SU-DHL-6 (cell line): ENCODE results near the gene REXO4.

Experiments used
- H2AFZ ChIP-seq: fragments of 200-600 bp; sonication (generic); 2 replicates; pipeline ENCODE4 v1.6.1; 2014; ENCODE audit warnings: low read depth, mild to moderate bottlenecking, moderate library complexity, mixed read lengths, antibody characterized with exemption, low read length; ENCODE audit not compliant: severe bottlenecking
- H3F3A ChIP-seq: fragments of 200-600 bp; shearing (Covaris generic); 2 replicates; pipeline ENCODE4 v1.6.0; 2016; ENCODE audit warnings: antibody characterized with exemption, mild to moderate bottlenecking; ENCODE audit not compliant: insufficient read depth
- H3K27ac ChIP-seq: fragments of 200-600 bp; sonication (generic); 2 replicates; pipeline ENCODE4 v1.5.1; 2016; ENCODE audit warnings: low read depth, mild to moderate bottlenecking, low read length, moderate library complexity, mixed read lengths
- H3K27me3 ChIP-seq: fragments of 200-600 bp; sonication (generic), shearing (Covaris generic); 2 replicates; pipeline ENCODE4 v1.6.0; 2014; ENCODE audit warnings: mild to moderate bottlenecking, low read length
- H3K36me3 ChIP-seq: fragments of 200-600 bp; sonication (generic); 2 replicates; pipeline ENCODE4 v1.6.1; 2014; ENCODE audit warnings: mild to moderate bottlenecking, low read length, mixed read lengths
- H3K4me2 ChIP-seq: fragments of 300-600, 200-600 bp; shearing (Covaris generic), sonication (generic); 2 replicates; pipeline ENCODE4 v1.6.0; 2014; ENCODE audit warnings: low read length, low read depth, mild to moderate bottlenecking; ENCODE audit not compliant: poor library complexity, severe bottlenecking
- H3K4me3 ChIP-seq: fragments of 200-600 bp; sonication (generic); 2 replicates; pipeline ENCODE4 v1.5.1; 2014; ENCODE audit warnings: antibody characterized with exemption, low read length, mild to moderate bottlenecking, mixed read lengths; ENCODE audit not compliant: insufficient read depth, poor library complexity, severe bottlenecking
- H3K79me2 ChIP-seq: fragments of 200-600 bp; sonication (generic); 2 replicates; pipeline ENCODE4 v1.6.1; 2014; ENCODE audit warnings: mild to moderate bottlenecking, low read length, moderate library complexity; ENCODE audit not compliant: insufficient read depth
- H3K9ac ChIP-seq: fragments of 200-600 bp; sonication (generic); 2 replicates; pipeline ENCODE4 v1.7.0; 2014; ENCODE audit warnings: mild to moderate bottlenecking, low read length
- H3K9me2 ChIP-seq: fragments of 200-600 bp; sonication (generic); replicated peaks from 2 replicates; pipeline ENCODE4 v1.6.1; 2014; ENCODE audit warnings: low read length; ENCODE audit not compliant: insufficient read depth
- H3K9me3 ChIP-seq: fragments of 200-600 bp; sonication (generic); 2 replicates; pipeline ENCODE4 v1.6.1; 2014; ENCODE audit warnings: low read length, mixed read lengths; ENCODE audit not compliant: insufficient read depth
- H4K20me1 ChIP-seq: fragments of 200-600 bp; sonication (generic); 2 replicates; pipeline ENCODE4 v1.6.1; 2014; ENCODE audit warnings: low read depth, mild to moderate bottlenecking, antibody characterized with exemption, low read length, moderate library complexity, mixed read lengths
- EZH2phosphoT487 ChIP-seq: fragments of 200-600 bp; sonication (generic), shearing (Covaris generic); conservative IDR thresholded peaks from 2 replicates; pipeline ENCODE4 v1.6.1; 2018; ENCODE audit warnings: mild to moderate bottlenecking, antibody characterized with exemption, low read length, moderate library complexity, mixed read lengths
- TF ChIP-seq, protein P1 (sequence below): fragments of 200-600 bp; sonication (generic); IDR thresholded peaks from one replicate; pipeline ENCODE4 v1.5.1; 2017; ENCODE audit warnings: antibody characterized with exemption, mild to moderate bottlenecking, low read length, moderate library complexity; ENCODE audit not compliant: insufficient read depth, poor library complexity, severe bottlenecking

REXO4 gene

DNA sequence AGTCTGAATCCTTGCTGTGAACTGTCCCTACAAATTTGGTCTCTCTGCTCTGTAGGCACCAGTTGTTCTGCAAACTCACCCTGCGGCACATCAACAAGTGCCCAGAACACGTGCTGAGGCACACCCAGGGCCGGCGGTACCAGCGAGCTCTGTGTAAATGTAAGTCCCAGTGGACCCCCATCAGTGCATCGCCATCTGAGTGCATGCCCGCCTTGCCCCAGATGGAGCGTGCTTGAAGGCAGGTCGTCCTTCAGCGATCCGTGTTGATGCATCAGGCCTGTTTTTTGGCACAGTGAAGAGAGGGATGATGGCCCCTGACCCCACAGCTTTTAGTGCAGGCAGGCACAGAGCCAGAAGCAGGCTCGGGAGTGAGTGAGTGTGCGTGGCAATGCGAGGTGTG lies 60.2 kb downstream of the REXO4 start:
- peak overlapping the region; percentile 85 for H3K9ac ChIP-seq
- no peak overlapping the region for H3K27ac ChIP-seq
- no peaks in the 10 kb centered on the region; the same call in 1 of the 2 replicates for H3K36me3 ChIP-seq

DNA sequence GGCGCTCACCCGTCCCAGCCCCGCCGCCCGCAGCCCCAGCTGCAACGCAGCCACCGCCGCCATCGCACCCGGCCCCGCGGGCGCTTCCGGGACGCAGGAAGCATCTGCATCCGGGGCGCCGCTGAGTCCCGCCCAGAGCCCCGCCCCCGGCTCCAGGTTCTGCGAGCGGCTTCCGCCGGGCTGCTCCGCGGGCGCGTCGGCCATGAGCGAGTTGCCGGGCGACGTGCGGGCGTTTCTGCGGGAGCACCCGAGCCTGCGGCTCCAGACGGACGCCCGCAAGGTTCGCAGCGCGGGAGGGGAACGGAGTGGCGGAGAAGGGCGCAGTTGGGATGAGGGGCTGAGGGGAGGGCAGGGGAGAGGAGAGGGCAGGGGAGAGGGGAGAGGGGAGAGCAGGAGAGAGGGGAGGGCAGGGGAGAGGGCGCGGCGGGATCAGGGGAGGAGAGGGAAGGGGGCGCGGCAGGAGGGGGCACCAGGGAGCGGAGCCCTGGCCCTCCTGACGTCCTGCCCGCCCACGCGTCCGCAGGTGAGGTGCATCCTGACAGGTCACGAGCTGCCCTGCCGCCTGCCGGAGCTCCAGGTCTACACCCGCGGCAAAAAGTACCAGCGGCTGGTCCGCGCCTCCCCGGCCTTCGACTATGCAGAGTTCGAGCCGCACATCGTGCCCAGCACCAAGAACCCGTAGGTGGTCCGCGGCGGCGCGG lies 61.3 kb downstream of the REXO4 start, which contains the start of the genes SURF1 and SURF2:
TSS of gene SURF1 (minus strand) at position 97 of the 701 bp plus-strand sequence. CDS start at position 63, 34 bp downstream.
TSS of gene SURF2 (plus strand) at position 160 of the 701 bp plus-strand sequence. CDS start at position 203, 43 bp downstream.
- H3K4me2 ChIP-seq = peak within 1 kb of the TSS; percentile 86
- no peaks in the 10 kb centered on the region for H3K9me3 ChIP-seq
- no peaks in the 10 kb centered on the region for H3K27me3 ChIP-seq
- H3F3A ChIP-seq = peaks cover 38% of the 10 kb centered on the region
- no peaks in the 10 kb centered on the region for H3K9me2 ChIP-seq
- H3K27ac ChIP-seq = peak within 1 kb of the TSS; percentile 13
- peak within 1 kb of the TSS; percentile 80 for H3K4me3 ChIP-seq
- H3K9ac ChIP-seq = peak within 1 kb of the TSS; percentile 85
- no peaks in the 10 kb centered on the region for H4K20me1 ChIP-seq
- peaks cover 8% of the 10 kb centered on the region; the same call in 1 of the 2 replicates for H3K79me2 ChIP-seq
- peaks cover 5% of the 10 kb centered on the region for H3K36me3 ChIP-seq
- peak within 1 kb of the TSS; percentile 65 for H2AFZ ChIP-seq
- TF ChIP-seq, protein P1, sequence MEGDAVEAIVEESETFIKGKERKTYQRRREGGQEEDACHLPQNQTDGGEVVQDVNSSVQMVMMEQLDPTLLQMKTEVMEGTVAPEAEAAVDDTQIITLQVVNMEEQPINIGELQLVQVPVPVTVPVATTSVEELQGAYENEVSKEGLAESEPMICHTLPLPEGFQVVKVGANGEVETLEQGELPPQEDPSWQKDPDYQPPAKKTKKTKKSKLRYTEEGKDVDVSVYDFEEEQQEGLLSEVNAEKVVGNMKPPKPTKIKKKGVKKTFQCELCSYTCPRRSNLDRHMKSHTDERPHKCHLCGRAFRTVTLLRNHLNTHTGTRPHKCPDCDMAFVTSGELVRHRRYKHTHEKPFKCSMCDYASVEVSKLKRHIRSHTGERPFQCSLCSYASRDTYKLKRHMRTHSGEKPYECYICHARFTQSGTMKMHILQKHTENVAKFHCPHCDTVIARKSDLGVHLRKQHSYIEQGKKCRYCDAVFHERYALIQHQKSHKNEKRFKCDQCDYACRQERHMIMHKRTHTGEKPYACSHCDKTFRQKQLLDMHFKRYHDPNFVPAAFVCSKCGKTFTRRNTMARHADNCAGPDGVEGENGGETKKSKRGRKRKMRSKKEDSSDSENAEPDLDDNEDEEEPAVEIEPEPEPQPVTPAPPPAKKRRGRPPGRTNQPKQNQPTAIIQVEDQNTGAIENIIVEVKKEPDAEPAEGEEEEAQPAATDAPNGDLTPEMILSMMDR = no peak
- no peak for TF ChIP-seq EZH2phosphoT487

More for the DNA sequence above, 60.2 kb downstream of the REXO4 start:
- Histone ChIP-seq H3K4me3 (peak overlapping the region; percentile 80), H3K9me3 (no peaks in the 10 kb centered on the region), H3K79me2 (peaks cover 8% of the 10 kb centered on the region; the same call in 1 of the 2 replicates), H4K20me1 (no peaks in the 10 kb centered on the region), H3K9me2 (no peaks in the 10 kb centered on the region), H2AFZ (no peak overlapping the region), H3F3A (peaks cover 27% of the 10 kb centered on the region), H3K4me2 (peak overlapping the region; percentile 86), H3K27me3 (no peaks in the 10 kb centered on the region)
- no peak for TF ChIP-seq EZH2phosphoT487
- TF ChIP-seq, protein P1 = no peak
